ENCODE data around the gene XRCC1.
"Not testable (repeated sequence)": the region's sequence is repeated elsewhere in the genome, so short reads cannot be mapped to it uniquely, and the experiment has no call there.

The XRCC1 gene

GRCh38 chr19:43546581-43546980 lies 28.7 kb downstream of the XRCC1 start:
- DNase-seq (ENCODE audit: low spot score), result no peak

GRCh38 chr19:43545981-43546380 lies 29.3 kb downstream of the XRCC1 start:
- no peak for DNase-seq (ENCODE audit: low spot score)

- no peak for DNase-seq (ENCODE audit: low spot score)
Observed at GRCh38 chr19:43545276-43545675, 30.1 kb downstream of the XRCC1 start.

GRCh38 chr19:43544077-43544476 lies 31.2 kb downstream of the XRCC1 start:
- DNase-seq (ENCODE audit: low spot score), result no peak

GRCh38 chr19:43541920-43542650 lies 33.2 kb downstream of the XRCC1 start:
- no peak for DNase-seq (ENCODE audit: low spot score)

- DNase-seq (ENCODE audit: low spot score), result no peak
Observed at GRCh38 chr19:43540381-43540780, 34.9 kb downstream of the XRCC1 start.

GRCh38 chr19:43538922-43539321 lies 36.4 kb downstream of the XRCC1 start:
- no peak for DNase-seq (ENCODE audit: low spot score)

- DNase-seq (ENCODE audit: low spot score), result peak; percentile 66
Observed at GRCh38 chr19:43534816-43535761, 40.2 kb downstream of the XRCC1 start.

- DNase-seq (ENCODE audit: low spot score), result no peak
Observed at GRCh38 chr19:43534305-43534815, 41.0 kb downstream of the XRCC1 start.

GRCh38 chr19:43533546-43534304 lies 41.6 kb downstream of the XRCC1 start:
- peak; percentile 95 for DNase-seq (ENCODE audit: low spot score)

GRCh38 chr19:43532962-43533545 lies 42.3 kb downstream of the XRCC1 start, which contains the start of gene ZNF575:
ZNF575 (plus strand) TSS chr19:43533188; CDS start chr19:43534423, 1,235 bp downstream.
- DNase-seq (ENCODE audit: low spot score), result peak; percentile 94

- DNase-seq (ENCODE audit: low spot score), result no peak
Observed at GRCh38 chr19:43532571-43532961, 42.8 kb downstream of the XRCC1 start.

GRCh38 chr19:43527860-43528622 lies 47.3 kb downstream of the XRCC1 start:
- DNase-seq (ENCODE audit: low spot score), result no peak

GRCh38 chr19:43526884-43527859 lies 48.2 kb downstream of the XRCC1 start, which contains the start of gene ETHE1:
ETHE1 (minus strand) TSS chr19:43527201; CDS start chr19:43527177, 24 bp downstream.
- DNase-seq (ENCODE audit: low spot score), result peak; percentile 73

GRCh38 chr19:43525836-43526771 lies 49.2 kb downstream of the XRCC1 start:
- no peak for DNase-seq (ENCODE audit: low spot score)

- DNase-seq (ENCODE audit: low spot score), result peak; percentile 31
Observed at GRCh38 chr19:43524922-43525835, 50.1 kb downstream of the XRCC1 start.

GRCh38 chr19:43523696-43524095 lies 51.6 kb downstream of the XRCC1 start:
- DNase-seq (ENCODE audit: low spot score), result not testable (repeated sequence)

Data from globus pallidus (tissue), 1 donor.